ENCODE results near the gene USP7. TPM values are rescaled to one million over a fixed set of nuclear protein-coding genes. Genes with fewer than 3 reads are reported as not detected.

The USP7 gene
- total RNA-seq, 3 donors from 2014 or later, result 87.9 to 156 (median 118) TPM

GRCh38 chr16:8901320-8901861, 62.3 kb downstream of the USP7 start:
- peaks cover 23% of the 10 kb centered on the region for H3K36me3 ChIP-seq

GRCh38 chr16:8900343-8900742, 63.4 kb downstream of the USP7 start:
- Histone ChIP-seq H3K9me3 (no peaks in the 10 kb centered on the region), H3K4me3 (no peak overlapping the region), H3K4me1 (no peaks in the 10 kb centered on the region), H3K27ac (no peak overlapping the region), H3K36me3 (peaks cover 26% of the 10 kb centered on the region), H3K27me3 (no peaks in the 10 kb centered on the region)
- no peak for DNase-seq (ENCODE audit: low spot score in 2 of 2)
- TF ChIP-seq POLR2AphosphoS5 (IDR thresholded peaks at IDR 0.05) (no peak), CTCF (IDR thresholded peaks at IDR 0.05) (no peak), POLR2A (IDR thresholded peaks at IDR 0.05) (no peak)
- intact Hi-C loops (cut with DNase I; ENCODE audit: low total_unique reads), result no loop called here

More at GRCh38 chr16:8901320-8901861, 62.3 kb downstream of the USP7 start:
- Histone ChIP-seq H3K4me1 (no peaks in the 10 kb centered on the region), H3K9me3 (no peaks in the 10 kb centered on the region), H3K4me3 (no peak overlapping the region), H3K27me3 (no peaks in the 10 kb centered on the region), H3K27ac (no peak overlapping the region)
- DNase-seq (ENCODE audit: low spot score in 2 of 2), result no peak
- TF ChIP-seq CTCF (IDR thresholded peaks at IDR 0.05) (no peak), POLR2AphosphoS5 (IDR thresholded peaks at IDR 0.05) (no peak), POLR2A (IDR thresholded peaks at IDR 0.05) (no peak)
- intact Hi-C loops (cut with DNase I; ENCODE audit: low total_unique reads), result no loop called here

GRCh38 chr16:8899709-8900317, 63.9 kb downstream of the USP7 start:
- H3K27ac ChIP-seq, result no peak overlapping the region
- H3K4me3 ChIP-seq, result no peak overlapping the region
- TF ChIP-seq CTCF (IDR thresholded peaks at IDR 0.05) (no peak), POLR2AphosphoS5 (IDR thresholded peaks at IDR 0.05) (no peak), POLR2A (IDR thresholded peaks at IDR 0.05) (no peak)
- H3K36me3 ChIP-seq, result peaks cover 26% of the 10 kb centered on the region
- intact Hi-C loops (cut with DNase I; ENCODE audit: low total_unique reads), result no loop called here
- H3K27me3 ChIP-seq, result no peaks in the 10 kb centered on the region
- no peak for DNase-seq (ENCODE audit: low spot score in 2 of 2)
- H3K9me3 ChIP-seq, result no peaks in the 10 kb centered on the region
- no peaks in the 10 kb centered on the region for H3K4me1 ChIP-seq

GRCh38 chr16:8898660-8899318, 64.9 kb downstream of the USP7 start:
- intact Hi-C loops (cut with DNase I; ENCODE audit: low total_unique reads), result no loop called here
- Histone ChIP-seq H3K4me1 (no peaks in the 10 kb centered on the region), H3K4me3 (no peak overlapping the region), H3K9me3 (no peaks in the 10 kb centered on the region), H3K27me3 (no peaks in the 10 kb centered on the region), H3K36me3 (peaks cover 22% of the 10 kb centered on the region), H3K27ac (no peak overlapping the region)
- no peak for DNase-seq (ENCODE audit: low spot score in 2 of 2)
- TF ChIP-seq CTCF (IDR thresholded peaks at IDR 0.05) (no peak), POLR2AphosphoS5 (IDR thresholded peaks at IDR 0.05) (no peak), POLR2A (IDR thresholded peaks at IDR 0.05) (no peak)

GRCh38 chr16:8894736-8895334, 68.9 kb downstream of the USP7 start:
- Histone ChIP-seq H3K9me3 (no peaks in the 10 kb centered on the region), H3K36me3 (peaks cover 13% of the 10 kb centered on the region), H3K4me3 (no peak overlapping the region), H3K4me1 (no peaks in the 10 kb centered on the region), H3K27me3 (no peaks in the 10 kb centered on the region), H3K27ac (no peak overlapping the region)
- TF ChIP-seq CTCF (IDR thresholded peaks at IDR 0.05) (no peak), POLR2AphosphoS5 (IDR thresholded peaks at IDR 0.05) (no peak)
- DNase-seq (ENCODE audit: low spot score in 2 of 2), result no peak
- intact Hi-C loops (cut with DNase I; ENCODE audit: low total_unique reads), result no loop called here

Measured in breast epithelium (tissue), 4 donors.